ENCODE measurements around the gene ARPC2. TPM values are rescaled to one million over a fixed set of nuclear protein-coding genes. Genes with fewer than 3 reads are reported as not detected.

The ARPC2 gene
- total RNA-seq (2014; rRNA removed): 210 and 213 TPM in 2 replicates
- Bru-seq, nascent RNA: percentile 92 among the genes with signal in this experiment
- BruChase-seq, experiment 1, labeled RNA remaining after a 6-hour chase: percentile 88 among the genes with signal in this experiment
- percentile 90 among the genes with signal in this experiment for BruChase-seq, experiment 2, labeled RNA remaining after a 2-hour chase
- long read RNA-seq, transcript ARPC2-201 (10 exons, 1,605 nt): minor isoform, 17 of 642 reads
- long read RNA-seq, transcript ARPC2-209 (7 exons, 2,226 nt): minor isoform, 7 of 642 reads
- long read RNA-seq, transcript ARPC2-202 (11 exons, 1,505 nt): major isoform, 502 of 642 reads
- long read RNA-seq, transcript ARPC2-216 (2 exons, 550 nt): minor isoform, 14 of 642 reads
- long read RNA-seq, partial matches to known transcripts: 72 of 642 reads
- long read RNA-seq, other reads (novel, unspliced or antisense): 28 of 642 reads

GRCh38 chr2:218216674-218217359 is at the start of gene ARPC2:
Gene ARPC2 (plus strand): TSS chr2:218217189. CDS start chr2:218217471, 282 bp downstream.
- Histone ChIP-seq H3K79me2 (ENCODE audit: low read length) (peaks cover 52% of the 10 kb centered on the region), H2AFZ (ENCODE audit: low read length) (peak within 1 kb of the TSS; percentile 92), H3K9me3 (ENCODE audit: low read length) (no peaks in the 10 kb centered on the region), H3K9me2 (replicated peaks; ENCODE audit: low read length) (no peaks in the 10 kb centered on the region), H3K36me3 (ENCODE audit: low read depth, low read length) (peaks cover 8% of the 10 kb centered on the region; the same call in 1 of the 2 replicates), H3K4me3 (ENCODE audit: low read length) (peak within 1 kb of the TSS; percentile 100), H3K9ac (ENCODE audit: low read length) (peak within 1 kb of the TSS; percentile 92), H3K27me3 (ENCODE audit: low read length) (no peaks in the 10 kb centered on the region), H3K4me1 (ENCODE audit: insufficient read depth, low read length) (peaks cover 26% of the 10 kb centered on the region), H3K27ac (ENCODE audit: low read length) (peak within 1 kb of the TSS; percentile 43), H3K4me2 (ENCODE audit: low read length) (peak within 1 kb of the TSS; percentile 85), H4K20me1 (ENCODE audit: low read length) (peaks cover 20% of the 10 kb centered on the region), H3F3A (ENCODE audit: low read length, unreplicated experiment) (no peaks in the 10 kb centered on the region)
- peak; percentile 95 for DNase-seq
- ChIA-PET CTCF (no interaction called here), POLR2A (ENCODE audit: unreplicated experiment) (interaction anchor here (0.7 kb wide), 1 partner anchor 54 kb away, joined by 4 read pairs; the partner anchor contains the start of gene PNKD)
- BruUV-seq (replicated peaks): no TSS peak
- ATAC-seq: peak; percentile 81
- TF ChIP-seq EZH2 (IDR thresholded peaks at IDR 0.05; ENCODE audit: low read length, unreplicated experiment): no peak
- intact Hi-C loops (cut with micrococcal nuclease): loop anchor here (1.0 kb wide), 1 partner anchor 31 kb away; no protein-coding TSS in a partner anchor

- DNase-seq: no peak
- Histone ChIP-seq H3F3A (ENCODE audit: low read length, unreplicated experiment) (no peaks in the 10 kb centered on the region), H3K9ac (ENCODE audit: low read length) (no peak overlapping the region), H3K9me2 (replicated peaks; ENCODE audit: low read length) (no peaks in the 10 kb centered on the region), H3K27me3 (ENCODE audit: low read length) (peaks cover 26% of the 10 kb centered on the region), H4K20me1 (ENCODE audit: low read length) (no peaks in the 10 kb centered on the region), H3K9me3 (ENCODE audit: low read length) (no peaks in the 10 kb centered on the region), H3K79me2 (ENCODE audit: low read length) (no peaks in the 10 kb centered on the region), H3K4me3 (ENCODE audit: low read length) (no peak overlapping the region), H3K27ac (ENCODE audit: low read length) (no peak overlapping the region), H2AFZ (ENCODE audit: low read length) (no peak overlapping the region), H3K4me2 (ENCODE audit: low read length) (no peak overlapping the region), H3K36me3 (ENCODE audit: low read depth, low read length) (no peaks in the 10 kb centered on the region), H3K4me1 (ENCODE audit: insufficient read depth, low read length) (peaks cover 7% of the 10 kb centered on the region; the same call in 1 of the 2 replicates)
- no peak for ATAC-seq
- TF ChIP-seq CTCF (conservative IDR thresholded peaks at IDR 0.05; ENCODE audit: low read depth, low read length) (no peak), EZH2phosphoT487 (IDR thresholded peaks at IDR 0.05; ENCODE audit: borderline replicate concordance, low read length) (no peak), EZH2 (IDR thresholded peaks at IDR 0.05; ENCODE audit: low read length, unreplicated experiment) (no peak)
- no TSS peak for BruUV-seq (replicated peaks)
- intact Hi-C loops (cut with micrococcal nuclease): no loop called here
- POLR2A ChIA-PET (ENCODE audit: unreplicated experiment): interaction anchor here (0.6 kb wide), 1 partner anchor 515 kb away, joined by 4 read pairs; no protein-coding TSS in a partner anchor
- CTCF ChIA-PET: no interaction called here
These were observed 49.0 kb upstream of the ARPC2 start for GRCh38 chr2:218168016-218168415.

DNA sequence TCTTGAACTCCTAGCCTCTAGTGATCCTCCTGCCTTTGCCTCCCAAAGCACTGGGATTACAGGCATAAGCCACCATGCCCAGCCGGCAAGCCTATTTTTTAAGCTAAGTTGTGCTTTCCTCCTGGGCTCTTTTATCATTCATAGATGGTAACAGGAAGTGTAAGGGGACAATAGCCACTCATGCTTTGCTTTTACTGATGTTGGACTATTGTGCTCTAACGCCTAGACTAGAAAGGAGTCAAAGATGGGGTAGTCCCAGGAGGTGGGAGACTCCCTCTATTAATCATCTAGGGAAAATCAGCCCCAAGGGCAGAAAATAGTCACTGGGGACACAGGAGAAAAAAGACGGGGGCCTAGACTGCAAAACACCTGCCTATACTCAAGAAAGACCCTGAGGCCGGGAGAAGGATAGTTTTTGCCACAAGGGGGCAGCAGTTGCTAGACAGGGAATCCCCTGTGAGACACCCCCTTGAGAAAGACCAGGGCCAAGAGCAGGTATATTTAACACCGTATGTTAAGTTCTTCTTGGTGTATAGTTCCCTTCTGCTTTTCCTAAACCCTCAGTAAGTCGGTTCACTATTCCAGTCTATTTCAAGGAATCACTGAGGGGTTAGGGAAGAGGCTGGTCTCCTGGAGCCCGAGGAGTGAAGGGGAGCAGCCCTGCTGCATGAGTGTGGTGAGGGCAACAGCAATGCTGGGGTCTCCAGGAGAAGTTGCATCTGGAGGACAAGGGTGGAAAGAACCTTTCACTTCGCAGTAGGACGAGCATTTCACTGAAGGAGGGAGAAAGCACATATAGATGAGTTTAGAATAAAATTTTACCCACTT is 48.1 kb upstream of the ARPC2 start:
- ATAC-seq (peak; percentile 62), DNase-seq (peak; percentile 64)
- no peaks in the 10 kb centered on the region for H3K9me2 ChIP-seq (replicated peaks; ENCODE audit: low read length)
- H4K20me1 ChIP-seq (ENCODE audit: low read length): no peaks in the 10 kb centered on the region
- ChIA-PET POLR2A (ENCODE audit: unreplicated experiment) (no interaction called here), CTCF (interaction anchor here (0.6 kb wide), 1 partner anchor 93 kb away, joined by 3 read pairs; no protein-coding TSS in a partner anchor)
- TF ChIP-seq CTCF (conservative IDR thresholded peaks at IDR 0.05; ENCODE audit: low read depth, low read length) (peak; percentile 77), EZH2phosphoT487 (IDR thresholded peaks at IDR 0.05; ENCODE audit: borderline replicate concordance, low read length) (no peak), EZH2 (IDR thresholded peaks at IDR 0.05; ENCODE audit: low read length, unreplicated experiment) (no peak)
- no peaks in the 10 kb centered on the region for H3K36me3 ChIP-seq (ENCODE audit: low read depth, low read length)
- H2AFZ ChIP-seq (ENCODE audit: low read length): no peak overlapping the region
- H3K4me3 ChIP-seq (ENCODE audit: low read length): no peak overlapping the region
- intact Hi-C loops (cut with micrococcal nuclease): no loop called here
- H3K4me1 ChIP-seq (ENCODE audit: insufficient read depth, low read length): peaks cover 7% of the 10 kb centered on the region; the same call in 1 of the 2 replicates
- H3F3A ChIP-seq (ENCODE audit: low read length, unreplicated experiment): no peaks in the 10 kb centered on the region
- peaks cover 18% of the 10 kb centered on the region for H3K27me3 ChIP-seq (ENCODE audit: low read length)
- no peak overlapping the region for H3K4me2 ChIP-seq (ENCODE audit: low read length)
- H3K9ac ChIP-seq (ENCODE audit: low read length): no peak overlapping the region
- BruUV-seq (replicated peaks): no TSS peak
- H3K27ac ChIP-seq (ENCODE audit: low read length): no peak overlapping the region
- no peaks in the 10 kb centered on the region for H3K79me2 ChIP-seq (ENCODE audit: low read length)
- H3K9me3 ChIP-seq (ENCODE audit: low read length): no peaks in the 10 kb centered on the region
